GM20000 (cell line): ENCODE results near the gene SPATA4.

ENCODE experiments used
- DNase-seq: peaks from one replicate; pipeline ENCODE4 v3.0.0; 2012; ENCODE audit warnings: low spot score
- TF ChIP-seq, protein P1 (sequence below): IDR thresholded peaks from 2 replicates; pipeline ENCODE4 v1.5.1; 2012; ENCODE audit warnings: mild to moderate bottlenecking, control low read depth; ENCODE audit errors: extremely low read depth, missing control alignments

SPATA4 gene

DNA sequence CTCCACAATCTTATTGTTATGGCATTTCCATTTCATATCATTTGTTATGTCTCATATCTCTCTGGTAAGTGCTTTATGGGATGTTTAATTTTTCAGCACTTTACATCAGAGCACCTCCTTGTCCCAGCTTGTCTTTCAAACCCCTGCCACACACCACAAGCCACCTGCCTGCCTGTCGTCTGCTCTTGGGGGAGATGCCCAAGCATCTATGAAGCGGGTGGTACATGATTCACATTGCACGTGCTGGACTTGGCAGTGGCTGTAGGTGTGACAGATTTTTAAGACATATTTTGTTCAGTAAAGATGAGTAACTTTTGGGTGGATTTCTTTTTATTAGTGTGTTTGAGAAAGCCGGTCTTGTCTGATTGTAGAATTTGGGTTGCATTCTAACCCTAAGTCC lies 14.2 kb upstream of the SPATA4 start:
- TF ChIP-seq, protein P1, sequence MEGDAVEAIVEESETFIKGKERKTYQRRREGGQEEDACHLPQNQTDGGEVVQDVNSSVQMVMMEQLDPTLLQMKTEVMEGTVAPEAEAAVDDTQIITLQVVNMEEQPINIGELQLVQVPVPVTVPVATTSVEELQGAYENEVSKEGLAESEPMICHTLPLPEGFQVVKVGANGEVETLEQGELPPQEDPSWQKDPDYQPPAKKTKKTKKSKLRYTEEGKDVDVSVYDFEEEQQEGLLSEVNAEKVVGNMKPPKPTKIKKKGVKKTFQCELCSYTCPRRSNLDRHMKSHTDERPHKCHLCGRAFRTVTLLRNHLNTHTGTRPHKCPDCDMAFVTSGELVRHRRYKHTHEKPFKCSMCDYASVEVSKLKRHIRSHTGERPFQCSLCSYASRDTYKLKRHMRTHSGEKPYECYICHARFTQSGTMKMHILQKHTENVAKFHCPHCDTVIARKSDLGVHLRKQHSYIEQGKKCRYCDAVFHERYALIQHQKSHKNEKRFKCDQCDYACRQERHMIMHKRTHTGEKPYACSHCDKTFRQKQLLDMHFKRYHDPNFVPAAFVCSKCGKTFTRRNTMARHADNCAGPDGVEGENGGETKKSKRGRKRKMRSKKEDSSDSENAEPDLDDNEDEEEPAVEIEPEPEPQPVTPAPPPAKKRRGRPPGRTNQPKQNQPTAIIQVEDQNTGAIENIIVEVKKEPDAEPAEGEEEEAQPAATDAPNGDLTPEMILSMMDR = no peak

DNA sequence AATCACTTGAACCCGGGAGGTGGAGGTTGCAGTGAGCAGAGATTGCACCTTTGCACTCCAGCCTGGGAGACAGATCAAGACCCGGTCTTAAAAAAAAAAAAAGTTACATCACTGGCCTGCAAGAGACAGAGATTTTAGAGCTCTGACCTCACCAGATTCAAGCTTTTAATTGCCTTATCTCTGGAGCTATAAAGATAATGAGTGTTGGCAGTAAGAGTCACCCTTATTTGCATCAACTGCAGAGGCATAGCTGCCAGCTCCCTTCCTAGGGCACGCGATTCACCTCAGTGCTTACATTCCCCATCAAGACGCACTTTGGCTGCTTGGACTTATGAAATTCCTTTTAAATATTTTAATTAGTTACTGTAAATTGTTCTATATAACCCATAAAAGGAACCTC lies 12.5 kb upstream of the SPATA4 start:
- DNase-seq = no peak
- TF ChIP-seq, protein P1 = no peak

More for the DNA sequence above, 14.2 kb upstream of the SPATA4 start:
- no peak for DNase-seq

DNA sequence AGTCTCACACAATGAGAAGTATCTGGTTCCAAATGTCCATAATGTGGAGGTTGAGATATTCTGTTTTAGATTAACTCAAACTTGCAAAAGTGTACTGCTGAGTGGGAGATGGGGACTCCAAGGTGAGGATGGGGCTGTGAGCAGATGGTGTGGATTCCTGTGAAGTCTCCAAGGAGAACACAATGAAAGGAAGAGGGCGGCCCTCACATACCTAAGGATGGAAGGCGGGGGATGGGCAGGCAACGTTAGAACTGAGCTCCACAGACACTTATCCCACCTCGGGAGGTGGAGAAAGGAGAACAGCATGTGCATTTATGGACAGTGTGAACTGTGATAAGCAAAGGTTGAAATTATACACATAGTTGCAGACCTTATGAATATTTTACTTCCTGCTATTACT lies 9.9 kb upstream of the SPATA4 start:
- TF ChIP-seq, protein P1 = no peak
- no peak for DNase-seq

DNA sequence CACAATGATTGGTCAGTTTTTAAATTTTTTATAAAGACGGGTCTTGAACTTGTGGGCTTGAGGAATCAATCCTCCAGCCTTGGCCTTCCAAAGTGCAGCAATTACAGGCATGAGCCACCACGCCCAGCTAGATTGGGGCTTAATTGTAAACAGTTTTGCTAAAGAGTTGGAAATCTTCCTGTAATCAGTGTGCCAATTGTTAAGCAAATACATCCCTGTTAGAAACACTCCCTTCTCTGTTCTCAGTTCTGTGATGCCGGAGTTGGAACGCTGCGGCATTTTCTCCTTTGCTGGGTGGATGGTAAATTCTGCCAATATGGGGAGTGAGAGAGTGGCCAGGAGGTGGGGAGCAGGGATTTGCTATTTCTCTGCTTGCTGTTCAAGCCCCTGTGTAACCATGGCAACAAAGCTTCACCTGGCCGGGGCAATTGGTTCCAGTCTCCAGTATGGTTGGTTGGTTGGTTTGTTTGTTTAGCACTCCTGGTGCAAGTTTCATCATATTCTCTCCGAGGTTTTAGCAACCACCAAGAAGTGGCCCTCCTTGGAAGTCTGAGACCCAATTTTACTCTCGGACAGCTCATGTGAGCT lies 3.0 kb upstream of the SPATA4 start:
- no peak for DNase-seq
- TF ChIP-seq, protein P1 = no peak

DNA sequence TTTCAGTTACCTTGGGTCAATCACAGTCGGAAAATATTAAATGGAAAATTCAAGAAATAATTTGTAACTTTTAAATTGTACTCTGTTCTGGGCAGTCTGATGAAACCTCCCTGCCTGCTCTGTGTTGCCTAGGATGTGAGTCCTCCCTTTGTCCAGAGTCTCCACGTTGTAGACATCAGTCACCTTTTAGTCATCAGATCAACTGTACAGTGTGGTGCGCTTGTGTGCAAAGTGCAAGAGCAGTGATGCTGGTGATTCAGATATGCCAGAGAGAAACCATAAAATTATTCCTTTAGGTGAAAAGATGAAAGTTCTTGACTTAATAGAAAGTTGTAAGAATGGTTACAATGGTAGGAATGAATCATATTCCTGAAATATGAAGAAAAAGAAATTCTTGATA lies 1.4 kb downstream of the SPATA4 start:
- DNase-seq = no peak
- TF ChIP-seq, protein P1 = no peak

DNA sequence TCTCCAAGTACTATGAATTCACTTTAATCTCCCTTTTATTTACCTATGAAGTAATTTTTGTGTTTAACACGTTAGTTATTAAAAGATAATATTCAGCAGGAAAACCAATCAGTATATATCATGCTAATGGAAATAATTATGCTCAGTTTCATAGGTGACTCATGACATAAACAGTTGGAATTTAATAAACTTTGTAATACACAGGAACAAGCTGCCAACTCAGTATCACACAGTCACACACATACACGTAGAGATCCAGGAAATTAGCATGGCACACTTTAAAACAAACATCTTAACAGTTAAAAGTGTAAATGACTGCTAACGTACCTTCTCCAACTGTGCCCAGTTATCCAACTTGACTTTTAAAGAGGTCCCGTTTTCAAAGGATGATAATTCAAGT lies 2.3 kb downstream of the SPATA4 start:
- TF ChIP-seq, protein P1 = no peak

DNA sequence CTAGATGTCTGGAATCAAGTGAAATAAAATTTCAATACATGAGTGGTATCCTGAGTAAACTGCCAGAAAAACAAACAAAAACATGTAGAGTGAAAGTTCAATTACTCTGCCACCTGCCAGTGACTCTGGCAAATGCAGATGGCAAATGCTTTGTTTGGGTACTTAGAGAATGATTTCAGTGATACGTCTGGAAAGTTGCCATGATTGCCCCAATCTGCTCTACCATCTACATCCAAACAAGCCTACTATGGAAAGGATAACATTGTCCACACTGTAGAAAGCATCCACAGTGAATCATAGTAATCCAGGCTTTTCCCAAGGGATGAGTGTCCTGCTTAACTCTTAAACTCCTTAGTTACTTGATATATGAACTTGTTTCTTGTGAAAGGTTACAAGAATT lies 3.4 kb downstream of the SPATA4 start:
- TF ChIP-seq, protein P1 = no peak
- DNase-seq = no peak

More for the DNA sequence above, 2.3 kb downstream of the SPATA4 start:
- DNase-seq = no peak
